GM12892 (cell line): ENCODE data around the gene PALB2.

Experiments used
- POLR2A ChIP-seq: IDR thresholded peaks from 2 replicates; pipeline ENCODE4 v1.6.1; 2011; ENCODE audit warnings: low read depth, low read length, control low read depth
- POLR2AphosphoS5 ChIP-seq: IDR thresholded peaks from 2 replicates; pipeline ENCODE4 v1.6.1; 2011; ENCODE audit warnings: low read depth, low read length, control low read depth
- TAF1 ChIP-seq: IDR thresholded peaks from 2 replicates; pipeline ENCODE4 v1.6.1; 2011; ENCODE audit warnings: low read depth, mild to moderate bottlenecking, control low read depth, low read length, borderline replicate concordance

- TF ChIP-seq POLR2A (no peak), POLR2AphosphoS5 (no peak), TAF1 (no peak)
These were observed 25.7 kb upstream of the PALB2 start for GRCh38 chr16:23666571-23667354.
